ENCODE data around the gene CTDP1. TPM values are rescaled to one million over a fixed set of nuclear protein-coding genes. Genes with fewer than 3 reads are reported as not detected.
A peak's percentile ranks its signal among the peaks of the same experiment; 100 is the strongest.
"Not testable (repeated sequence)": the region's sequence is repeated elsewhere in the genome, so short reads cannot be mapped to it uniquely, and the experiment has no call there.

Gene CTDP1
- total RNA-seq, 2 experiments from 2014 or later, result 69.0 to 79.6 TPM

DNA sequence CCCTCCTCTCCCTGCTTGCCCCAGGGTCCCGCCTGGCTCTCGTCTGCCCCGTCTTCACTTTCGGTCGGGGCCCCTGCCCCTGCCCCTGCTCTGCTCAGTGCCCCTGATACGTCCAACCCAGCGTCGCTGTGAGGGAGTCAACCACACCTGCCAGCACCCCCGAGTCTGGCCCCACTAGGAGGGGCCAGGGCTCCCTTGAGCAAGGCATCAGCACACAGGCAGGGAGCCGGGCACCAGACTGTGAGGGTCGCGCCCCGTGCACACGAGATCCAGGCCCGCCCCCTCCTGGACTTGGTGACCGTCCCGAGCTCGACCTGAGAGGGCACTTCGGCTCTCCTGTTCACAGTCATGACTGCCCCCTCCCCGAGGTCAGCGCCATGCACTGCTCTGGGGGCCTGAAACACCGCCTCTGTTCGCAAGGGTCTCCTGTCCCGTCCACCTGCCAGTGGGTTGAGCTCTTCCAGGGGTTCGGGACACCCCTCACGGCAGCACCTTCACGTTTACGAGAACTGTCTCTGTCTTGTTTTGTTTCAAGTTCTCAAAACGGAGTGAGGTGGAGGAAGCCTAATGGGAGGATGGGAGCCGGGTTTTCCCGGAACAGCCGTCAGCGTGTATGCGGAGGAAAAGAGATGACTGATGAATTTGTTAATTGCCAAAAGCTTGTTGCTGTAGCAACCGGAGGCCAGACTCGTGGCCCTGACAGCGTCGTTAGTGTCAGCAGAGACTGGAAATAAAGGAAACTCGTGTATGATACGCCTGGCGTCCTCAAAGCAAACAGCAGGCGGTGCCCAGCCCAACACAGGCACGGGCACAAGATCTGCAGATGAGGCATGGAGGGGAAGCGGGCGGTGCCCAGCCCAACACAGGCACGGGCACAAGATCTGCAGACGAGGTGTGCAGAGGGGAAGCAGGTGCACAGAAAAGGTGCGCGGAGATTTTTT lies 69.9 kb downstream of the CTDP1 start:
- H3K4me1 Mint-ChIP-seq (ENCODE audit: low read depth), result no peaks in the 10 kb centered on the region
- ATAC-seq (ENCODE audit: poor library complexity) (no peak), DNase-seq (no peak)
- no peaks in the 10 kb centered on the region for H3K4me1 ChIP-seq (ENCODE audit: insufficient read depth, low read length)
- peaks cover 56% of the 10 kb centered on the region for H3K36me3 ChIP-seq (ENCODE audit: insufficient read depth, low read length)
- H3K27me3 Mint-ChIP-seq, result no peaks in the 10 kb centered on the region
- POLR2A ChIA-PET, result no interaction called here
- peaks cover 0 to 20% of the 10 kb centered on the region in 2 experiments for H3K9me3 ChIP-seq (ENCODE audit: control insufficient read depth in 1 of 2, insufficient read depth in 1 of 2, low read length in 2 of 2)
- CTCF ChIA-PET, result no interaction called here
- H3K9me3 Mint-ChIP-seq, result peaks cover under 1% of the 10 kb centered on the region
- intact Hi-C loops (cut with DNase I, micrococcal nuclease), result no loop called here
- no peaks in the 10 kb centered on the region for H3K27me3 ChIP-seq (ENCODE audit: control insufficient read depth in 1 of 2, insufficient read depth in 2 of 2, low read length in 2 of 2)
- H3K36me3 Mint-ChIP-seq (ENCODE audit: low read depth), result peaks cover 64% of the 10 kb centered on the region
- TF ChIP-seq CTCF (IDR thresholded peaks at IDR 0.05), result no peak
- no peak overlapping the region for H3K4me3 Mint-ChIP-seq
- H3K4me3 ChIP-seq (ENCODE audit: low read length), result no peak overlapping the region
- H3K27ac Mint-ChIP-seq, result no peak overlapping the region
- H3K27ac ChIP-seq (ENCODE audit: low read depth in 1 of 2, low read length in 2 of 2), result no peak overlapping the region

DNA sequence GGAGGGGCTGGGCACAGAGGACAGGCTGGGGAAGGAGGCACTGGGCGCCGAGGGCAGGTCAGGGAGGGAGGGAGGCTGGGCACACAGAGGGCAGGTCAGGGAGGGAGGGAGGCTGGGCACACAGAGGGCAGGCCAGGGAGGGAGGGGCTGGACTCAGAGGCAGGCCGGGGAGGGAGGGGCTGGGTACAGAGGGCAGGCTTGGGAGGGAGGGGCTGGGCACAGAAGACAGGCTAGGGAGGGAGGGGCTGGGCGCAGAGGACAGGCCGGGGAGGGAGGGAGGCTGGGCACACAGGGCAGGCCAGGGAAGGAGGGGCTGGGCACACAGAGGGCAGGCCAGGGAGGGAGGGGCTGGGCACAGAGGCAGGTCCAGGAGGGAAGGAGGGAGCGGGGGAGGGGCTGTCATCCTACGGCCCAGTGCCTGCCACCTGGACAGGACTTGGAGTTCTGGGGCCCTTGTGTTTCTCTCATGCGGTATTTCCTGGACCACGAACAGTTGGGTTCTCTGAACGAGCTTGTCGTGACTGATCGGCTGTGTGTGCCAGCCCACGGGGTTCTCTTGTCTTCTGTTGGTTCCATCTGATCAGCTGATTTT lies 71.5 kb downstream of the CTDP1 start:
- no peak for TF ChIP-seq CTCF (IDR thresholded peaks at IDR 0.05)
- DNase-seq, result no peak
- no peaks in the 10 kb centered on the region for H3K9me3 Mint-ChIP-seq
- H3K36me3 Mint-ChIP-seq (ENCODE audit: low read depth), result peaks cover 75% of the 10 kb centered on the region
- no peak for ATAC-seq (ENCODE audit: poor library complexity)
- CTCF ChIA-PET, result no interaction called here
- H3K4me3 Mint-ChIP-seq, result no peak overlapping the region
- no peaks in the 10 kb centered on the region for H3K4me1 Mint-ChIP-seq (ENCODE audit: low read depth)
- H3K36me3 ChIP-seq (ENCODE audit: insufficient read depth, low read length), result peaks cover 65% of the 10 kb centered on the region
- intact Hi-C loops (cut with DNase I, micrococcal nuclease), result no loop called here
- no peaks in the 10 kb centered on the region for H3K27me3 Mint-ChIP-seq
- H3K4me1 ChIP-seq (ENCODE audit: insufficient read depth, low read length), result no peaks in the 10 kb centered on the region
- H3K27ac ChIP-seq (ENCODE audit: low read depth in 1 of 2, low read length in 2 of 2), result no peak overlapping the region
- peaks cover 0 to 29% of the 10 kb centered on the region in 2 experiments for H3K9me3 ChIP-seq (ENCODE audit: control insufficient read depth in 1 of 2, insufficient read depth in 1 of 2, low read length in 2 of 2)
- no peaks in the 10 kb centered on the region for H3K27me3 ChIP-seq (ENCODE audit: control insufficient read depth in 1 of 2, insufficient read depth in 2 of 2, low read length in 2 of 2)
- H3K27ac Mint-ChIP-seq, result peak overlapping the region; percentile 20
- POLR2A ChIA-PET, result no interaction called here
- H3K4me3 ChIP-seq (ENCODE audit: low read length), result no peak overlapping the region

DNA sequence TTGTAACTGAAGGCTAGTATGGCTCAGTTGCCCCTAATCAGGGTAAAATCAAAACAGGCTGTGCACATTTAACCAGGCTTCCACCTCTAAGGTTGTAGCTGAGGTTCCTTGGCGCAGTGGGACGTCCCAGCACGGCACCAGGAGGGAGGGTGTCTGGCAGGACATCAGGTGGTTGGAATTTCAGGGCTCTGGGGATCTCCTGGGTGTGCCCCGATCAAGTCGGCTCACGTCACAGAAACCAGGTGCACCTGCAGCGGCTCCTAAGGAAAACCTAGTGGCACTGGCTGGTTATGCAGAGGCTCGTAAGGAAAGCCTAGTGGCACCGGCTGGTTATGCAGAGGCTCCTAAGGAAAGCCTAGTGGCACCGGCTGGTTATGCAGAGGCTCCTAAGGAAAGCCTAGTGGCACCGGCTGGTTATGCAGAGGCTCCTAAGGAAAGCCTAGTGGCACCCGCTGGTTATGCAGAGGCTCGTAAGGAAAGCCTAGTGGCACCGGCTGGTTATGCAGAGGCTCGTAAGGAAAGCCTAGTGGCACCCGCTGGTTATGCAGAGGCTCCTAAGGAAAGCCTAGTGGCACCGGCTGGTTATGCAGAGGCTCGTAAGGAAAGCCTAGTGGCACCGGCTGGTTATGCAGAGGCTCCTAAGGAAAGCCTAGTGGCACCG lies 72.4 kb downstream of the CTDP1 start:
- H3K27me3 Mint-ChIP-seq; ATAC-seq (ENCODE audit: poor library complexity); H3K4me3 ChIP-seq (ENCODE audit: low read length); H3K4me1 Mint-ChIP-seq (ENCODE audit: low read depth); POLR2A ChIA-PET; H3K27ac ChIP-seq (ENCODE audit: low read depth in 1 of 2, low read length in 2 of 2); H3K27ac Mint-ChIP-seq; H3K27me3 ChIP-seq (ENCODE audit: control insufficient read depth in 1 of 2, insufficient read depth in 2 of 2, low read length in 2 of 2); intact Hi-C loops (cut with DNase I, micrococcal nuclease); CTCF ChIA-PET; H3K4me1 ChIP-seq (ENCODE audit: insufficient read depth, low read length); H3K9me3 Mint-ChIP-seq; DNase-seq; H3K4me3 Mint-ChIP-seq: not testable (repeated sequence)
- peaks cover 77% of the 10 kb centered on the region for H3K36me3 Mint-ChIP-seq (ENCODE audit: low read depth)
- Histone ChIP-seq H3K9me3 (ENCODE audit: control insufficient read depth in 1 of 2, insufficient read depth in 1 of 2, low read length in 2 of 2) (peaks cover 0 to 36% of the 10 kb centered on the region in 2 experiments), H3K36me3 (ENCODE audit: insufficient read depth, low read length) (peaks cover 60% of the 10 kb centered on the region)

- H3K36me3 ChIP-seq (ENCODE audit: insufficient read depth, low read length), result peaks cover 51% of the 10 kb centered on the region
- H3K9me3 Mint-ChIP-seq; ATAC-seq (ENCODE audit: poor library complexity); H3K4me3 Mint-ChIP-seq; H3K27ac ChIP-seq (ENCODE audit: low read depth in 1 of 2, low read length in 2 of 2); CTCF ChIA-PET; DNase-seq; intact Hi-C loops (cut with DNase I, micrococcal nuclease); H3K4me3 ChIP-seq (ENCODE audit: low read length); H3K27me3 ChIP-seq (ENCODE audit: control insufficient read depth in 1 of 2, insufficient read depth in 2 of 2, low read length in 2 of 2); POLR2A ChIA-PET; H3K27ac Mint-ChIP-seq; H3K4me1 Mint-ChIP-seq (ENCODE audit: low read depth); H3K27me3 Mint-ChIP-seq; H3K4me1 ChIP-seq (ENCODE audit: insufficient read depth, low read length): not testable (repeated sequence)
- H3K36me3 Mint-ChIP-seq (ENCODE audit: low read depth), result peaks cover 80% of the 10 kb centered on the region
- H3K9me3 ChIP-seq (ENCODE audit: control insufficient read depth in 1 of 2, insufficient read depth in 1 of 2, low read length in 2 of 2), result peaks cover 0 to 39% of the 10 kb centered on the region in 2 experiments
Measured at GRCh38 chr18:79752946-79753345, 73.3 kb downstream of the CTDP1 start.
